ENCODE measurements around the gene ENDOD1. TPM values are rescaled to one million over a fixed set of nuclear protein-coding genes. Genes with fewer than 3 reads are reported as not detected.

ENDOD1 gene
- polyA plus RNA-seq, 5 donors = 22.8 to 28.5 (median 25.3) TPM

GRCh38 chr11:95163106-95163505 lies 73.5 kb downstream of the ENDOD1 start:
- no peak for DNase-seq

- DNase-seq = no peak
Observed at GRCh38 chr11:95165638-95166037, 76.0 kb downstream of the ENDOD1 start.

GRCh38 chr11:95166781-95167180 lies 77.1 kb downstream of the ENDOD1 start:
- DNase-seq = no peak

- no peak for DNase-seq
Observed at GRCh38 chr11:95170294-95170693, 80.6 kb downstream of the ENDOD1 start.

- no peak for DNase-seq
Observed at GRCh38 chr11:95175818-95176380, 86.3 kb downstream of the ENDOD1 start.

Other genes starting within 250 kb of the ENDOD1 start
- 100 to 1,000 TPM; 100 to 118 (median 110) TPM for gene CWC15, start 116.3 kb upstream of the ENDOD1 start, polyA plus RNA-seq (ENCODE audit: insufficient read depth in 1 of 5, insufficient read length in 5 of 5, low replicate concordance in 1 of 5)
- 1 to 10 TPM; 1.8 to 2.2 (median 2.0) TPM for gene KDM4D, start 116.1 kb upstream of the ENDOD1 start, polyA plus RNA-seq (ENCODE audit: insufficient read depth in 1 of 5, insufficient read length in 5 of 5, low replicate concordance in 1 of 5)
- gene KDM4E, start 64.6 kb upstream of the ENDOD1 start, polyA plus RNA-seq (ENCODE audit: insufficient read depth in 1 of 5, insufficient read length in 5 of 5, low replicate concordance in 1 of 5) = under 1 TPM; 0.15 to 0.40 (median 0.23) TPM
- not detected for gene KDM4F, start 40.4 kb upstream of the ENDOD1 start, polyA plus RNA-seq (ENCODE audit: insufficient read depth in 1 of 5, insufficient read length in 5 of 5, low replicate concordance in 1 of 5)
- gene SRSF8, start 22.9 kb upstream of the ENDOD1 start, polyA plus RNA-seq (ENCODE audit: insufficient read depth in 1 of 5, insufficient read length in 5 of 5, low replicate concordance in 1 of 5) = 10 to 100 TPM; 42.7 to 52.5 (median 45.2) TPM
- 10 to 100 TPM; 49.9 to 85.3 (median 74.2) TPM for gene SESN3, start 141.4 kb downstream of the ENDOD1 start, polyA plus RNA-seq (ENCODE audit: insufficient read depth in 1 of 5, insufficient read length in 5 of 5, low replicate concordance in 1 of 5)

All from right lung (tissue), 5 donors.